GM19467 (cell line): ENCODE results near the gene DECR2.

Experiments
- ATAC-seq: cut with Tn5 transposase; IDR thresholded peaks from one replicate; pipeline ENCODE4 v1.9.1; 2021; ENCODE audit warnings: mild to moderate bottlenecking, moderate library complexity; ENCODE audit not compliant: unreplicated experiment

DECR2 gene

GRCh38 chr16:427250-427649 lies 25.6 kb downstream of the DECR2 start:
- no peak for ATAC-seq

GRCh38 chr16:430904-431303 lies 29.2 kb downstream of the DECR2 start:
- ATAC-seq = no peak

- ATAC-seq = no peak
These were observed 38.9 kb downstream of the DECR2 start for GRCh38 chr16:440627-441026.

- ATAC-seq = no peak
These were observed 39.8 kb downstream of the DECR2 start for GRCh38 chr16:441447-441846.

GRCh38 chr16:442976-443375 lies 41.3 kb downstream of the DECR2 start:
- ATAC-seq = no peak

- ATAC-seq = no peak
These were observed 42.3 kb downstream of the DECR2 start for GRCh38 chr16:444027-444426.

GRCh38 chr16:445566-445965 lies 43.9 kb downstream of the DECR2 start:
- ATAC-seq = no peak

GRCh38 chr16:450385-450784 lies 48.7 kb downstream of the DECR2 start:
- ATAC-seq = no peak

GRCh38 chr16:450785-451512 lies 49.3 kb downstream of the DECR2 start:
- ATAC-seq = no peak

- ATAC-seq = no peak
These were observed 52.8 kb downstream of the DECR2 start for GRCh38 chr16:454397-454940.

- no peak for ATAC-seq
These were observed 53.8 kb downstream of the DECR2 start for GRCh38 chr16:455453-455852.

GRCh38 chr16:456891-457483 lies 55.3 kb downstream of the DECR2 start:
- ATAC-seq = no peak

- no peak for ATAC-seq
These were observed 56.2 kb downstream of the DECR2 start for GRCh38 chr16:457732-458400.

GRCh38 chr16:459761-460160 lies 58.1 kb downstream of the DECR2 start:
- ATAC-seq = no peak

GRCh38 chr16:460787-461186 lies 59.1 kb downstream of the DECR2 start:
- ATAC-seq = no peak
